ENCODE measurements around the gene UPF1.

GRCh38 chr19:18795540-18795939 is 36.2 kb upstream of the UPF1 start:
- TF ChIP-seq CTCF (IDR thresholded peaks at IDR 0.05) (no peak), EZH2 (IDR thresholded peaks at IDR 0.05) (peak; percentile 41)
